HCEC 1CT (cell line): ENCODE data around the gene SLC22A1.
A peak's percentile ranks its signal among the peaks of the same experiment; 100 is the strongest.
"Not testable (repeated sequence)": the region's sequence is repeated elsewhere in the genome, so short reads cannot be mapped to it uniquely, and the experiment has no call there.

Experiments used
- DNase-seq: peaks from one replicate; pipeline ENCODE4 v3.0.0-alpha.2; 2017

The SLC22A1 gene

GRCh38 chr6:160140493-160140892 lies 18.9 kb downstream of the SLC22A1 start:
- not testable (repeated sequence) for DNase-seq

GRCh38 chr6:160141001-160141726 lies 19.5 kb downstream of the SLC22A1 start:
- peak; percentile 17 for DNase-seq

- DNase-seq = no peak
Measured at GRCh38 chr6:160142115-160142715, 20.6 kb downstream of the SLC22A1 start.

GRCh38 chr6:160146454-160147145 lies 25.0 kb downstream of the SLC22A1 start:
- DNase-seq = no peak

GRCh38 chr6:160147146-160147536 lies 25.5 kb downstream of the SLC22A1 start:
- DNase-seq = no peak

- DNase-seq = no peak
Measured at GRCh38 chr6:160154471-160154870, 32.9 kb downstream of the SLC22A1 start.

- DNase-seq = no peak
Measured at GRCh38 chr6:160156842-160157241, 35.2 kb downstream of the SLC22A1 start.

- peak; percentile 15 for DNase-seq
Measured at GRCh38 chr6:160160450-160160849, 38.8 kb downstream of the SLC22A1 start.

GRCh38 chr6:160160929-160161646 lies 39.5 kb downstream of the SLC22A1 start:
- DNase-seq = no peak

- DNase-seq = no peak
Measured at GRCh38 chr6:160161647-160161986, 40.0 kb downstream of the SLC22A1 start.

- DNase-seq = no peak
Measured at GRCh38 chr6:160162030-160162566, 40.5 kb downstream of the SLC22A1 start.

GRCh38 chr6:160163425-160163824 lies 41.8 kb downstream of the SLC22A1 start:
- no peak for DNase-seq

- no peak for DNase-seq
Measured at GRCh38 chr6:160163912-160164311, 42.3 kb downstream of the SLC22A1 start.

- DNase-seq = not testable (repeated sequence)
Measured at GRCh38 chr6:160165928-160166327, 44.3 kb downstream of the SLC22A1 start.

- DNase-seq = peak; percentile 6
Measured at GRCh38 chr6:160167604-160168399, 46.2 kb downstream of the SLC22A1 start.

GRCh38 chr6:160170018-160170680 lies 48.5 kb downstream of the SLC22A1 start:
- no peak for DNase-seq

- no peak for DNase-seq
Measured at GRCh38 chr6:160172704-160173103, 51.1 kb downstream of the SLC22A1 start.

- no peak for DNase-seq
Measured at GRCh38 chr6:160173806-160174527, 52.4 kb downstream of the SLC22A1 start.

GRCh38 chr6:160174681-160175080 lies 53.1 kb downstream of the SLC22A1 start:
- no peak for DNase-seq

GRCh38 chr6:160177220-160177619 lies 55.6 kb downstream of the SLC22A1 start:
- no peak for DNase-seq

GRCh38 chr6:160178271-160178670 lies 56.7 kb downstream of the SLC22A1 start:
- no peak for DNase-seq
